WTC11 (cell line): Measurements from ENCODE around the gene TBX5. TPM values are rescaled to one million over a fixed set of nuclear protein-coding genes. Genes with fewer than 3 reads are reported as not detected.

Source experiments
- ATAC-seq: fragments of 200-7000 bp; cut with Tn5 transposase; 2 replicates; pipeline ENCODE4 v1.10.0; 2021; ENCODE audit warnings: mild to moderate bottlenecking, moderate library complexity
- CTCF ChIA-PET: fragments of 300-600 bp; sonication (Branson Sonifier 250); formaldehyde crosslinking; loops from one replicate; lab custom pipeline; 2021; ENCODE audit warnings: antibody characterized with exemption; lab: Charles Lee
- POLR2A ChIA-PET: fragments of 350-600 bp; sonication (Branson Sonifier 250); formaldehyde crosslinking; loops from one replicate; lab custom pipeline; 2021; ENCODE audit warnings: antibody characterized with exemption; lab: Charles Lee
- DNase-seq: peaks from one replicate; pipeline ENCODE4 v3.0.0; 2021; ENCODE audit warnings: low spot score
- H3K27ac Mint-ChIP-seq: 2 replicates; pipeline ENCODE4 v1.8.0; 2021; ENCODE audit warnings: mixed read lengths
- H3K27me3 Mint-ChIP-seq: 2 replicates; pipeline ENCODE4 v1.8.0; 2021; ENCODE audit warnings: low read depth, mild to moderate bottlenecking, moderate library complexity, mixed read lengths
- H3K36me3 Mint-ChIP-seq: 2 replicates; pipeline ENCODE4 v1.8.0; 2021; ENCODE audit warnings: mixed read lengths
- H3K4me1 Mint-ChIP-seq: 2 replicates; pipeline ENCODE4 v1.8.0; 2022; ENCODE audit warnings: mixed read lengths
- H3K4me3 Mint-ChIP-seq: 2 replicates; pipeline ENCODE4 v1.8.0; 2021; ENCODE audit warnings: mild to moderate bottlenecking, moderate library complexity, mixed read lengths
- H3K9me3 Mint-ChIP-seq: 2 replicates; pipeline ENCODE4 v1.8.0; 2021; ENCODE audit warnings: mixed read lengths
- ATF3 ChIP-seq: sonication (generic); formaldehyde crosslinking; conservative IDR thresholded peaks from 2 replicates; pipeline ENCODE4 v1.8.1; 2022; ENCODE audit warnings: mild to moderate bottlenecking, missing genetic modification reagents
- E2F4 ChIP-seq: sonication (generic); formaldehyde crosslinking; IDR thresholded peaks from 2 replicates; pipeline ENCODE4 v1.8.1; 2022; ENCODE audit warnings: low read depth, mild to moderate bottlenecking, moderate library complexity, missing genetic modification reagents, borderline replicate concordance
- GABPB1 ChIP-seq: sonication (generic); formaldehyde crosslinking; IDR thresholded peaks from 2 replicates; pipeline ENCODE4 v1.8.1; 2023; ENCODE audit warnings: mild to moderate bottlenecking, missing genetic modification reagents
- KAT7 ChIP-seq: sonication (generic); formaldehyde crosslinking; IDR thresholded peaks from 2 replicates; pipeline ENCODE4 v1.8.1; 2023; ENCODE audit warnings: missing genetic modification reagents, mild to moderate bottlenecking, borderline replicate concordance
- MXD4 ChIP-seq: fragments of 250-450 bp; sonication (Bioruptor Pico); IDR thresholded peaks from 2 replicates; pipeline ENCODE4 v1.8.0; 2021; ENCODE audit warnings: mild to moderate bottlenecking, moderate library complexity, borderline replicate concordance
- MYBL2 ChIP-seq: sonication (generic); formaldehyde crosslinking; IDR thresholded peaks from 2 replicates; pipeline ENCODE4 v1.8.1; 2023; ENCODE audit warnings: mild to moderate bottlenecking, moderate library complexity, missing genetic modification reagents
- NFE2L1 ChIP-seq: sonication (generic); formaldehyde crosslinking; IDR thresholded peaks from 2 replicates; pipeline ENCODE4 v1.8.1; 2023; ENCODE audit warnings: missing genetic modification reagents
- RELA ChIP-seq: sonication (generic); formaldehyde crosslinking; IDR thresholded peaks from 2 replicates; pipeline ENCODE4 v1.8.1; 2022; ENCODE audit warnings: missing genetic modification reagents, mild to moderate bottlenecking, borderline replicate concordance
- RORB ChIP-seq: fragments of 250-450 bp; sonication (Bioruptor Pico); IDR thresholded peaks from 2 replicates; pipeline ENCODE4 v1.9.0; 2021; ENCODE audit warnings: mild to moderate bottlenecking
- SMAD3 ChIP-seq: sonication (generic); formaldehyde crosslinking; IDR thresholded peaks from 2 replicates; pipeline ENCODE4 v1.8.0; 2022; ENCODE audit warnings: missing genetic modification reagents, mild to moderate bottlenecking, borderline replicate concordance
- SOX15 ChIP-seq: fragments of 250-450 bp; sonication (Bioruptor Pico); IDR thresholded peaks from 2 replicates; pipeline ENCODE4 v1.9.0; 2021; ENCODE audit warnings: mild to moderate bottlenecking
- SP1 ChIP-seq: sonication (generic); formaldehyde crosslinking; conservative IDR thresholded peaks from 2 replicates; pipeline ENCODE4 v1.8.1; 2022; ENCODE audit warnings: missing genetic modification reagents
- ZBTB21 ChIP-seq: sonication (generic); formaldehyde crosslinking; IDR thresholded peaks from 2 replicates; pipeline ENCODE4 v1.8.1; 2023; ENCODE audit warnings: mild to moderate bottlenecking, missing genetic modification reagents, borderline replicate concordance
- ZBTB43 ChIP-seq: sonication (generic); formaldehyde crosslinking; IDR thresholded peaks from 2 replicates; pipeline ENCODE4 v1.8.1; 2023; ENCODE audit warnings: mild to moderate bottlenecking, missing genetic modification reagents
- ZNF121 ChIP-seq: sonication (generic); formaldehyde crosslinking; IDR thresholded peaks from 2 replicates; pipeline ENCODE4 v1.8.0; 2023; ENCODE audit warnings: missing genetic modification reagents
- ZNF219 ChIP-seq: sonication (generic); formaldehyde crosslinking; IDR thresholded peaks from 2 replicates; pipeline ENCODE4 v1.8.0; 2023; ENCODE audit warnings: missing genetic modification reagents, mild to moderate bottlenecking, borderline replicate concordance
- ZNF263 ChIP-seq: sonication (generic); formaldehyde crosslinking; IDR thresholded peaks from 2 replicates; pipeline ENCODE4 v1.8.1; 2022; ENCODE audit warnings: low read depth, mild to moderate bottlenecking, moderate library complexity, missing genetic modification reagents
- ZNF416 ChIP-seq: fragments of 250-450 bp; sonication (Bioruptor Pico); IDR thresholded peaks from 2 replicates; pipeline ENCODE4 v1.9.0; 2021; ENCODE audit warnings: mild to moderate bottlenecking, inconsistent platforms
- total RNA-seq: library from RNA; stranded (reverse); gene quantifications from 3 replicates; pipeline ENCODE4 v1.2.3, GENCODE V29; 2021
- TF ChIP-seq, protein P1 (sequence below): fragments of 250-450 bp; sonication (Bioruptor Pico); IDR thresholded peaks from 2 replicates; pipeline ENCODE4 v1.9.0; 2021; ENCODE audit warnings: mild to moderate bottlenecking
- TF ChIP-seq, protein P2 (sequence below): sonication (generic); formaldehyde crosslinking; IDR thresholded peaks from 2 replicates; pipeline ENCODE4 v1.8.0; 2023; ENCODE audit warnings: missing genetic modification reagents, mild to moderate bottlenecking, borderline replicate concordance
- TF ChIP-seq, protein P3 (sequence below): fragments of 250-450 bp; sonication (Bioruptor Pico); IDR thresholded peaks from 2 replicates; pipeline ENCODE4 v1.9.0; 2021; ENCODE audit warnings: mild to moderate bottlenecking
- TF ChIP-seq, protein P4 (sequence below): fragments of 250-450 bp; sonication (Bioruptor Pico); IDR thresholded peaks from 2 replicates; pipeline ENCODE4 v1.8.0; 2021; ENCODE audit warnings: mild to moderate bottlenecking

The TBX5 gene
- total RNA-seq, 1 experiment from 2014 or later, result 0.33 TPM

DNA sequence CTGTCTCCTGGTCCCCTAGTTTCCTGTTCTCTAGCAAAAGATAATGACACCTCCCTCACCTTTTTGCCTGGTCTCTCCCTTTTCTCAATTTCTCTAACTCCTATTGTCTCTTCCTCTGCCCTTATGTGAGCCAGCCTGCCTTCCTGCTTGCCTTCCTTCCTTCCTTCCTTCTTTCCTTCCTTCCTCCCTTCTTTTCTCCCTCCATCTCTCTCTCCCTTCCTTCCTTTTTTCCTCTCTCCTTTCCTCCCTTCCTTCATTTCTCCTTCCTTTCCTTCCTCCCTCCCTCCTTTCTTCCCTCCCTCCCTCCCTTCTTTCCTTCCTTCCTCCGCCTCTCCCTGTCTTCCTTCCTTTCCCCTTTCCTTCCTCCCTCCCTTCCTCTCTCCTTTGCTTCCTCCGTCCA lies 45.7 kb upstream of the TBX5 start (continued):
- no peak for TF ChIP-seq NFE2L1 (CRISPR knock-in tag)
- TF ChIP-seq SOX15 (CRISPR knock-in tag), result no peak

GRCh38 chr12:114450515-114451300 lies 44.8 kb upstream of the TBX5 start:
- ATAC-seq (no peak), DNase-seq (no peak)
- no peak overlapping the region for H3K4me3 Mint-ChIP-seq
- TF ChIP-seq ZNF121 (CRISPR knock-in tag) (no peak), ZNF416 (CRISPR knock-in tag) (no peak), ZNF219 (no peak), E2F4 (CRISPR knock-in tag) (no peak), ATF3 (CRISPR knock-in tag) (no peak)
- CTCF ChIA-PET, result interaction anchor here (0.6 to 0.7 kb wide), 2 partner anchors 44 to 58 kb away, joined by 3 read pairs; no protein-coding TSS in a partner anchor
- H3K9me3 Mint-ChIP-seq, result no peaks in the 10 kb centered on the region
- H3K27me3 Mint-ChIP-seq, result peaks cover 97% of the 10 kb centered on the region
- H3K36me3 Mint-ChIP-seq, result no peaks in the 10 kb centered on the region
- POLR2A ChIA-PET, result no interaction called here
- no peak overlapping the region for H3K27ac Mint-ChIP-seq
- H3K4me1 Mint-ChIP-seq, result peaks cover 38% of the 10 kb centered on the region

DNA sequence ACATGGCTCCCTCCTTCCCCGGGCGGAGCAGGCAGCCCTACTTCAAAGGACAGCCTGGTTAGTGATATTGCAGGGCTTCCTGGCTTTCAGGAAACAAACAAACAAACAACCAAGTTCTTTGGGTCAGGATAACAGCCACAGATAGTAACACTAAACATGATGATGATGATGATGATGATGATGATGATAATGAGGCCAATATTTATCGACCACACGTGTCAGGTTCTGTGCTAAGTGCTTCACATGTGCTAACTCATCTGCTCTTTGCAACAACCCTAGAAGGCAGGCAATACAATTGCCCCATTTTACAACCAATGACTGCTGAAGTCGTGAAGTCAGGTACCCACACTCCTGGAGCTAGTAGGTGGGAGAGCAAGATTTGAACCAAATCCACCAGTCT lies 44.1 kb upstream of the TBX5 start:
- ATAC-seq (no peak), DNase-seq (no peak)
- H3K27ac Mint-ChIP-seq, result no peak overlapping the region
- POLR2A ChIA-PET, result no interaction called here
- H3K4me3 Mint-ChIP-seq, result no peak overlapping the region
- CTCF ChIA-PET, result interaction anchor here (0.6 to 1.3 kb wide), 2 partner anchors 43 to 469 kb away, joined by 3 to 5 read pairs; no protein-coding TSS in a partner anchor
- no peaks in the 10 kb centered on the region for H3K9me3 Mint-ChIP-seq
- H3K4me1 Mint-ChIP-seq, result peaks cover 44% of the 10 kb centered on the region
- H3K36me3 Mint-ChIP-seq, result no peaks in the 10 kb centered on the region
- H3K27me3 Mint-ChIP-seq, result peaks cover 100% of the 10 kb centered on the region
- TF ChIP-seq, protein P1, sequence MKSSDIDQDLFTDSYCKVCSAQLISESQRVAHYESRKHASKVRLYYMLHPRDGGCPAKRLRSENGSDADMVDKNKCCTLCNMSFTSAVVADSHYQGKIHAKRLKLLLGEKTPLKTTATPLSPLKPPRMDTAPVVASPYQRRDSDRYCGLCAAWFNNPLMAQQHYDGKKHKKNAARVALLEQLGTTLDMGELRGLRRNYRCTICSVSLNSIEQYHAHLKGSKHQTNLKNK (CRISPR knock-in tag), result no peak
- no peak for TF ChIP-seq GABPB1 (CRISPR knock-in tag)
- TF ChIP-seq, protein P2, sequence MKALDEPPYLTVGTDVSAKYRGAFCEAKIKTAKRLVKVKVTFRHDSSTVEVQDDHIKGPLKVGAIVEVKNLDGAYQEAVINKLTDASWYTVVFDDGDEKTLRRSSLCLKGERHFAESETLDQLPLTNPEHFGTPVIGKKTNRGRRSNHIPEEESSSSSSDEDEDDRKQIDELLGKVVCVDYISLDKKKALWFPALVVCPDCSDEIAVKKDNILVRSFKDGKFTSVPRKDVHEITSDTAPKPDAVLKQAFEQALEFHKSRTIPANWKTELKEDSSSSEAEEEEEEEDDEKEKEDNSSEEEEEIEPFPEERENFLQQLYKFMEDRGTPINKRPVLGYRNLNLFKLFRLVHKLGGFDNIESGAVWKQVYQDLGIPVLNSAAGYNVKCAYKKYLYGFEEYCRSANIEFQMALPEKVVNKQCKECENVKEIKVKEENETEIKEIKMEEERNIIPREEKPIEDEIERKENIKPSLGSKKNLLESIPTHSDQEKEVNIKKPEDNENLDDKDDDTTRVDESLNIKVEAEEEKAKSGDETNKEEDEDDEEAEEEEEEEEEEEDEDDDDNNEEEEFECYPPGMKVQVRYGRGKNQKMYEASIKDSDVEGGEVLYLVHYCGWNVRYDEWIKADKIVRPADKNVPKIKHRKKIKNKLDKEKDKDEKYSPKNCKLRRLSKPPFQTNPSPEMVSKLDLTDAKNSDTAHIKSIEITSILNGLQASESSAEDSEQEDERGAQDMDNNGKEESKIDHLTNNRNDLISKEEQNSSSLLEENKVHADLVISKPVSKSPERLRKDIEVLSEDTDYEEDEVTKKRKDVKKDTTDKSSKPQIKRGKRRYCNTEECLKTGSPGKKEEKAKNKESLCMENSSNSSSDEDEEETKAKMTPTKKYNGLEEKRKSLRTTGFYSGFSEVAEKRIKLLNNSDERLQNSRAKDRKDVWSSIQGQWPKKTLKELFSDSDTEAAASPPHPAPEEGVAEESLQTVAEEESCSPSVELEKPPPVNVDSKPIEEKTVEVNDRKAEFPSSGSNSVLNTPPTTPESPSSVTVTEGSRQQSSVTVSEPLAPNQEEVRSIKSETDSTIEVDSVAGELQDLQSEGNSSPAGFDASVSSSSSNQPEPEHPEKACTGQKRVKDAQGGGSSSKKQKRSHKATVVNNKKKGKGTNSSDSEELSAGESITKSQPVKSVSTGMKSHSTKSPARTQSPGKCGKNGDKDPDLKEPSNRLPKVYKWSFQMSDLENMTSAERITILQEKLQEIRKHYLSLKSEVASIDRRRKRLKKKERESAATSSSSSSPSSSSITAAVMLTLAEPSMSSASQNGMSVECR, result no peak
- no peak for TF ChIP-seq RORB (CRISPR knock-in tag)
- no peak for TF ChIP-seq ZBTB43 (CRISPR knock-in tag)
- TF ChIP-seq SP1 (CRISPR knock-in tag), result no peak
- TF ChIP-seq MXD4 (CRISPR knock-in tag), result no peak
- no peak for TF ChIP-seq SMAD3
- TF ChIP-seq, protein P3, sequence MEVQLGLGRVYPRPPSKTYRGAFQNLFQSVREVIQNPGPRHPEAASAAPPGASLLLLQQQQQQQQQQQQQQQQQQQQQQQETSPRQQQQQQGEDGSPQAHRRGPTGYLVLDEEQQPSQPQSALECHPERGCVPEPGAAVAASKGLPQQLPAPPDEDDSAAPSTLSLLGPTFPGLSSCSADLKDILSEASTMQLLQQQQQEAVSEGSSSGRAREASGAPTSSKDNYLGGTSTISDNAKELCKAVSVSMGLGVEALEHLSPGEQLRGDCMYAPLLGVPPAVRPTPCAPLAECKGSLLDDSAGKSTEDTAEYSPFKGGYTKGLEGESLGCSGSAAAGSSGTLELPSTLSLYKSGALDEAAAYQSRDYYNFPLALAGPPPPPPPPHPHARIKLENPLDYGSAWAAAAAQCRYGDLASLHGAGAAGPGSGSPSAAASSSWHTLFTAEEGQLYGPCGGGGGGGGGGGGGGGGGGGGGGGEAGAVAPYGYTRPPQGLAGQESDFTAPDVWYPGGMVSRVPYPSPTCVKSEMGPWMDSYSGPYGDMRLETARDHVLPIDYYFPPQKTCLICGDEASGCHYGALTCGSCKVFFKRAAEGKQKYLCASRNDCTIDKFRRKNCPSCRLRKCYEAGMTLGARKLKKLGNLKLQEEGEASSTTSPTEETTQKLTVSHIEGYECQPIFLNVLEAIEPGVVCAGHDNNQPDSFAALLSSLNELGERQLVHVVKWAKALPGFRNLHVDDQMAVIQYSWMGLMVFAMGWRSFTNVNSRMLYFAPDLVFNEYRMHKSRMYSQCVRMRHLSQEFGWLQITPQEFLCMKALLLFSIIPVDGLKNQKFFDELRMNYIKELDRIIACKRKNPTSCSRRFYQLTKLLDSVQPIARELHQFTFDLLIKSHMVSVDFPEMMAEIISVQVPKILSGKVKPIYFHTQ, result no peak
- no peak for TF ChIP-seq MYBL2 (CRISPR knock-in tag)
- no peak for TF ChIP-seq ZBTB21 (CRISPR knock-in tag)
- TF ChIP-seq KAT7 (CRISPR knock-in tag), result no peak
- TF ChIP-seq RELA (CRISPR knock-in tag), result no peak
- no peak for TF ChIP-seq ZNF263 (CRISPR knock-in tag)
- TF ChIP-seq, protein P4, sequence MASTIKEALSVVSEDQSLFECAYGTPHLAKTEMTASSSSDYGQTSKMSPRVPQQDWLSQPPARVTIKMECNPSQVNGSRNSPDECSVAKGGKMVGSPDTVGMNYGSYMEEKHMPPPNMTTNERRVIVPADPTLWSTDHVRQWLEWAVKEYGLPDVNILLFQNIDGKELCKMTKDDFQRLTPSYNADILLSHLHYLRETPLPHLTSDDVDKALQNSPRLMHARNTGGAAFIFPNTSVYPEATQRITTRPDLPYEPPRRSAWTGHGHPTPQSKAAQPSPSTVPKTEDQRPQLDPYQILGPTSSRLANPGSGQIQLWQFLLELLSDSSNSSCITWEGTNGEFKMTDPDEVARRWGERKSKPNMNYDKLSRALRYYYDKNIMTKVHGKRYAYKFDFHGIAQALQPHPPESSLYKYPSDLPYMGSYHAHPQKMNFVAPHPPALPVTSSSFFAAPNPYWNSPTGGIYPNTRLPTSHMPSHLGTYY (CRISPR knock-in tag), result no peak
